Natural killer cell (primary cell): ENCODE data around the gene SKAP1. TPM values are rescaled to one million over a fixed set of nuclear protein-coding genes. Genes with fewer than 3 reads are reported as not detected.

ENCODE experiments used
- ATAC-seq, 3 donors: fragments of 150-1000 bp in 2 of 3; fragments of 200-7000 bp in 1 of 3; cut with Tn5 transposase; 1 replicate in 1 of 3; 2 replicates in 2 of 3; pipeline ENCODE4 v1.10.0; 2021; ENCODE audit warnings: mild to moderate bottlenecking in 2 of 3, moderate library complexity in 2 of 3
- DNase-seq, 2 donors: peaks; one replicate each; pipeline versions ENCODE4 v3.0.0 to v3.0.0-alpha.2; 2013 to 2021; ENCODE audit warnings: mixed read lengths in 1 of 2
- H3K27ac ChIP-seq: one replicate; pipeline ENCODE4 v1.5.1; 2013; ENCODE audit warnings: mild to moderate bottlenecking, low read length
- H3K27me3 ChIP-seq: one replicate; pipeline ENCODE4 v1.6.1; 2013; ENCODE audit warnings: low read length; ENCODE audit not compliant: control insufficient read depth, insufficient read depth
- H3K36me3 ChIP-seq: one replicate; pipeline ENCODE4 v1.6.1; 2013; ENCODE audit warnings: low read length; ENCODE audit not compliant: control insufficient read depth, insufficient read depth
- H3K4me1 ChIP-seq: one replicate; pipeline ENCODE4 v1.6.1; 2013; ENCODE audit warnings: low read length; ENCODE audit not compliant: control insufficient read depth, insufficient read depth
- H3K4me3 ChIP-seq: one replicate; pipeline ENCODE4 v1.5.1; 2013; ENCODE audit warnings: low read length
- H3K9me3 ChIP-seq: one replicate; pipeline ENCODE4 v1.6.1; 2013; ENCODE audit warnings: low read length; ENCODE audit not compliant: control insufficient read depth, insufficient read depth
- H3K27ac Mint-ChIP-seq, 2 donors: one replicate each; pipeline ENCODE4 v1.8.0; 2022; ENCODE audit warnings: mild to moderate bottlenecking in 2 of 2, mixed read lengths in 2 of 2, moderate library complexity in 1 of 2
- H3K27me3 Mint-ChIP-seq, 2 donors: one replicate each; pipeline ENCODE4 v1.8.0; 2022; ENCODE audit warnings: low read depth in 2 of 2, mixed read lengths in 2 of 2
- H3K36me3 Mint-ChIP-seq: one replicate; pipeline ENCODE4 v1.8.0; 2022; ENCODE audit warnings: mixed read lengths
- H3K4me1 Mint-ChIP-seq, 2 donors: one replicate each; pipeline ENCODE4 v1.8.0; 2022; ENCODE audit warnings: mixed read lengths in 2 of 2
- H3K4me3 Mint-ChIP-seq: one replicate; pipeline ENCODE4 v1.8.0; 2022; ENCODE audit warnings: mild to moderate bottlenecking, moderate library complexity, mixed read lengths
- H3K9me3 Mint-ChIP-seq, 2 donors: one replicate each; pipeline ENCODE4 v1.8.0; 2022; ENCODE audit warnings: mixed read lengths in 2 of 2
- WGBS: methylation state at CpG from one replicate; pipeline ENCODE4 v1.1.7; 2013; ENCODE audit warnings: missing lambda C conversion rate; ENCODE audit not compliant: insufficient coverage; 5-methylcytosine and 5-hydroxymethylcytosine counted together
- intact Hi-C: fragments of 100-400 bp; cut with micrococcal nuclease; formaldehyde crosslinking; loops from one replicate; pipeline ENCODE4 v1.14.2; 2022
- total RNA-seq, 4 donors: library from RNA; stranded (reverse); fragments of 120-200 nt in 1 of 4; gene quantifications; one replicate each; pipeline versions ENCODE4 v1.2.3 to v1.2.4, GENCODE V29; 2013 to 2022
- TF ChIP-seq, protein P1 (sequence below): fragments of 200-600 bp; IDR thresholded peaks from one replicate; pipeline ENCODE4 v1.8.0; 2022; ENCODE audit warnings: antibody characterized with exemption

The SKAP1 gene
- total RNA-seq, 3 donors from 2014 or later (not counting 1 experiment from before 2014, with no cell fraction given) = 168 to 227 (median 190) TPM

DNA sequence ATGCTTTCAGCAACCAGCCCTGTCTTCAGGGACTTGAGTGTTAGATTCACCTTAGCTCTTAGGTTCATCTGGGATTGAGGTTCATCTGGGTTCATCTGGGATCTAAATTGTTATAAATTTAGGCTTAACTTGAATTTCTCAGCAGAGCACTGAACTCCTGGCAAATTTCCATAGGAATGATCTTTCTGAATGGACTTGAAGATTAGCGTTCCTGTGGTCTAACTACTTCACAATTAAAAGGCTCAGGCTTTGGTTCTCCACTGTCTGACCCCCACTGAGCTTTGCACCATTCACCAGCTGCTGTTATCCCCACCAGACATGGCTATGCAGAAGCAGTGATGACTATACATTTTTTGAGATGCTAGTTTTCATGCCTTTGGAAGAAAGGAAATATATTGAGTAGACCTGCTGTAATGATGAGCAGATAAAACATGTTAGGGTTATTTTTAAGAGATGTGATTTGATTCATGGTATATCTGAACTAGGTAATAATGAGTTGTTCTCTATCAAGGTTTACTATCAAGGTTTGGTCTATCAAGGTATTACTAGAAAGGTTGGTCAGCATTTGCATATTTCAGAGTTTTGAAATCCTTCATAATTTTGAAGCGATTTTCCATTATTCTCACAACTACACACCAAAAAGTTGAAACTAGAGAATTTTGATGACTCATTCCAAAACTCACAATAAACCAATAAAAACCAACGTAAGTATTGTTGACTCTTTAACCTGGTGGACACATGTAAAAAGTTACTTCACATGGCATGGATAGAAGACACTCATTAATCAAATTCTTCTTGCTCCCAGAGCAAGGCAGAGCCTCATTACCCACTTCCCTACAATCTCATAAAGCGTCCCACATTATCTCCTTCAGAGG is 250.7 kb downstream of the SKAP1 start:
- H3K9me3 ChIP-seq = no peaks in the 10 kb centered on the region
- Mint-ChIP-seq H3K27me3 (no peaks in the 10 kb centered on the region), H3K9me3 (no peaks in the 10 kb centered on the region), H3K36me3 (peaks cover 26% of the 10 kb centered on the region), H3K27ac (peak overlapping the region; percentile 0 to 60), H3K4me3 (no peak overlapping the region), H3K4me1 (peaks cover 5 to 10% of the 10 kb centered on the region in 2 donors)
- H3K27me3 ChIP-seq = no peaks in the 10 kb centered on the region
- DNase-seq (no peak), ATAC-seq (no peak)
- WGBS = 92% methylated on average over 4 of the region's 4 CpGs
- H3K4me3 ChIP-seq = no peak overlapping the region
- H3K27ac ChIP-seq = no peak overlapping the region
- H3K4me1 ChIP-seq = no peaks in the 10 kb centered on the region
- peaks cover 80% of the 10 kb centered on the region for H3K36me3 ChIP-seq
- TF ChIP-seq, protein P1, sequence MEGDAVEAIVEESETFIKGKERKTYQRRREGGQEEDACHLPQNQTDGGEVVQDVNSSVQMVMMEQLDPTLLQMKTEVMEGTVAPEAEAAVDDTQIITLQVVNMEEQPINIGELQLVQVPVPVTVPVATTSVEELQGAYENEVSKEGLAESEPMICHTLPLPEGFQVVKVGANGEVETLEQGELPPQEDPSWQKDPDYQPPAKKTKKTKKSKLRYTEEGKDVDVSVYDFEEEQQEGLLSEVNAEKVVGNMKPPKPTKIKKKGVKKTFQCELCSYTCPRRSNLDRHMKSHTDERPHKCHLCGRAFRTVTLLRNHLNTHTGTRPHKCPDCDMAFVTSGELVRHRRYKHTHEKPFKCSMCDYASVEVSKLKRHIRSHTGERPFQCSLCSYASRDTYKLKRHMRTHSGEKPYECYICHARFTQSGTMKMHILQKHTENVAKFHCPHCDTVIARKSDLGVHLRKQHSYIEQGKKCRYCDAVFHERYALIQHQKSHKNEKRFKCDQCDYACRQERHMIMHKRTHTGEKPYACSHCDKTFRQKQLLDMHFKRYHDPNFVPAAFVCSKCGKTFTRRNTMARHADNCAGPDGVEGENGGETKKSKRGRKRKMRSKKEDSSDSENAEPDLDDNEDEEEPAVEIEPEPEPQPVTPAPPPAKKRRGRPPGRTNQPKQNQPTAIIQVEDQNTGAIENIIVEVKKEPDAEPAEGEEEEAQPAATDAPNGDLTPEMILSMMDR = no peak
- intact Hi-C loops = no loop called here

DNA sequence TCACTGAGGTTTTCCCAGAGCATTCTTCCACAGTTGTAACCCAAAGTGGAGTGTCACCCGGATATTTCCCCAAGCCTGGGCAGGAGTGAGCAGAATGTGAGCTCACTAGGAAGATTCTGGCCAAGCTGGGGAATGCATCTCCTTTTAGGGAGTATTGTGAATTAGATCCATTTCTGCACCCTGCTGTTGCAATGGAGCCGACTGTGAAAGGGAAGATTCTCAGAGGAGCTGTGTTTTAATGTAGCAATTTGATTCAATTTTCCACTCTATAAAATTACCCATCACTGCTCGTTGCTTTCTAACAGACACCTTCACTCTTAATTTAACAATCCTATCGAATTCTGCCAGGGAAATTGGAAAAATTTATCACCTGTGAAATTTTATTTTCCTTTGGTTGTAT is 251.7 kb downstream of the SKAP1 start:
- no peaks in the 10 kb centered on the region for H3K4me1 ChIP-seq

DNA sequence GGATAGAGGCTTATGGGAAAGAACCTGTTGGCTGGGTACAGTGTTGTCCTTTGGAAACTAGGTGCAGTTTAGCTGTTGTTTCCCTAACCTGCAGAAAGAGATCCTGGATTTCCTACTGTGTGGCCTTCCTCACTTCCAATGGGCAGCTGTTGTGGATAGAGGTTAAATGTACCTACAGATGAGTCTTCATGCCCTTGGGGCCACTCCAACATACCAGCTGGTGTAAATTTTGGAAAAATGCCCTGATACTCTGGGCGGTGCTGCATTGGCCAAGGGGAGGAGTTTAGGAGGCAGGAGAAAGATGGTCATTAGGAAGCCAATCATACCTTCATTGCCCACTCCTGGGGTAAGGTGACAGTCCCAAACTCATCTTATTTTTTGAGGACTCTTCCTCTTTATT is 252.2 kb downstream of the SKAP1 start:
- H3K36me3 Mint-ChIP-seq = peaks cover 23% of the 10 kb centered on the region
- no peak overlapping the region for H3K4me3 ChIP-seq
- no peaks in the 10 kb centered on the region for H3K9me3 ChIP-seq
- DNase-seq (no peak), ATAC-seq (no peak)
- H3K27ac ChIP-seq = no peak overlapping the region
- WGBS = 100% methylated on average over 1 of the region's 1 CpG
- no peaks in the 10 kb centered on the region for H3K9me3 Mint-ChIP-seq
- no peaks in the 10 kb centered on the region for H3K27me3 Mint-ChIP-seq
- H3K4me1 Mint-ChIP-seq = peaks cover 10 to 15% of the 10 kb centered on the region in 2 donors
- TF ChIP-seq, protein P1 = no peak
- H3K27ac Mint-ChIP-seq = peak overlapping the region; percentile 40 to 44
- no peaks in the 10 kb centered on the region for H3K27me3 ChIP-seq
- H3K4me1 ChIP-seq = no peaks in the 10 kb centered on the region
- H3K36me3 ChIP-seq = peaks cover 76% of the 10 kb centered on the region
- intact Hi-C loops = no loop called here
- H3K4me3 Mint-ChIP-seq = no peak overlapping the region

More for the DNA sequence above, 251.7 kb downstream of the SKAP1 start:
- H3K4me3 ChIP-seq = no peak overlapping the region
- H3K36me3 Mint-ChIP-seq = peaks cover 23% of the 10 kb centered on the region
- no peaks in the 10 kb centered on the region for H3K9me3 ChIP-seq
- H3K27ac ChIP-seq = no peak overlapping the region
- H3K4me1 Mint-ChIP-seq = peaks cover 10 to 11% of the 10 kb centered on the region in 2 donors
- no peak overlapping the region for H3K4me3 Mint-ChIP-seq
- no peak for ATAC-seq
- no peaks in the 10 kb centered on the region for H3K9me3 Mint-ChIP-seq
- H3K27ac Mint-ChIP-seq = peak overlapping the region in 1 of 2 donors; percentile 60
- H3K36me3 ChIP-seq = peaks cover 79% of the 10 kb centered on the region
- no peaks in the 10 kb centered on the region for H3K27me3 ChIP-seq
- TF ChIP-seq, protein P1 = no peak
- no peak for DNase-seq
- intact Hi-C loops = no loop called here
- no peaks in the 10 kb centered on the region for H3K27me3 Mint-ChIP-seq
- WGBS = 95% methylated on average over 1 of the region's 4 CpGs
